CD14-positive monocyte (primary cell): ENCODE measurements around the gene CHML. TPM values are rescaled to one million over a fixed set of nuclear protein-coding genes. Genes with fewer than 3 reads are reported as not detected.
A peak's percentile ranks its signal among the peaks of the same experiment; 100 is the strongest.

Experiments used
- DNase-seq, 3 donors: peaks; one replicate each; pipeline ENCODE4 v3.0.0-alpha.2; 2011 to 2022
- H2AFZ ChIP-seq: 2 replicates; pipeline ENCODE4 v1.6.0; 2012; ENCODE audit warnings: mild to moderate bottlenecking, low read depth, low read length, inconsistent platforms; ENCODE audit not compliant: insufficient read depth, poor library complexity, severe bottlenecking
- H3K27ac ChIP-seq, 2 donors: 1 replicate in 1 of 2; 2 replicates in 1 of 2; pipeline ENCODE4 v1.5.1; 2012 to 2013; ENCODE audit warnings: low read length in 2 of 2, control low read depth in 1 of 2, inconsistent platforms in 1 of 2, low read depth in 1 of 2, mild to moderate bottlenecking in 1 of 2
- H3K27me3 ChIP-seq, 2 donors: one replicate each; pipeline versions ENCODE4 v1.6.0 to v1.6.1; 2011 to 2013; ENCODE audit warnings: low read length in 2 of 2; ENCODE audit not compliant: control insufficient read depth in 2 of 2, insufficient read depth in 2 of 2
- H3K36me3 ChIP-seq, 2 donors: replicated peaks in 1 of 2; 1 replicate in 1 of 2; 2 replicates in 1 of 2; pipeline versions ENCODE4 v1.5.1 to v1.6.1; 2012 to 2013; ENCODE audit warnings: low read length in 2 of 2, control low read depth in 1 of 2, inconsistent platforms in 1 of 2, mild to moderate bottlenecking in 1 of 2; ENCODE audit not compliant: insufficient read depth in 2 of 2, control insufficient read depth in 1 of 2
- H3K4me1 ChIP-seq, 2 donors: 1 replicate in 1 of 2; 2 replicates in 1 of 2; pipeline versions ENCODE4 v1.5.1 to v1.6.1; 2012 to 2013; ENCODE audit warnings: low read length in 2 of 2, control low read depth in 1 of 2, inconsistent platforms in 1 of 2, mild to moderate bottlenecking in 1 of 2, moderate library complexity in 1 of 2; ENCODE audit not compliant: insufficient read depth in 2 of 2, control insufficient read depth in 1 of 2
- H3K4me2 ChIP-seq: replicated peaks from 2 replicates; pipeline ENCODE3; 2012; ENCODE audit warnings: low read length, moderate library complexity, mild to moderate bottlenecking; ENCODE audit not compliant: poor library complexity, severe bottlenecking; ENCODE audit errors: extremely low read depth
- H3K4me3 ChIP-seq, 3 experiments: fragments of 200-600 bp in 1 of 3; sonication (generic) in 1 of 3; replicated peaks in 1 of 3; 1 replicate in 2 of 3; 2 replicates in 1 of 3; pipeline ENCODE4 v1.5.1; 2011 to 2013; ENCODE audit warnings: low read length in 3 of 3, mild to moderate bottlenecking in 3 of 3, control low read depth in 2 of 3, low read depth in 2 of 3, inconsistent platforms in 1 of 3, moderate library complexity in 1 of 3
- H3K79me2 ChIP-seq: 2 replicates; pipeline ENCODE4 v1.6.0; 2012; ENCODE audit warnings: mild to moderate bottlenecking, control low read depth, inconsistent platforms, low read length, moderate library complexity; ENCODE audit not compliant: insufficient read depth
- H3K9ac ChIP-seq: 2 replicates; pipeline ENCODE4 v1.6.0; 2017; ENCODE audit warnings: low read length, mild to moderate bottlenecking; ENCODE audit not compliant: insufficient read depth, poor library complexity, severe bottlenecking
- H3K9me3 ChIP-seq, 2 donors: replicated peaks in 1 of 2; 1 replicate in 1 of 2; 2 replicates in 1 of 2; pipeline versions ENCODE4 v1.5.1 to v1.6.1; 2012 to 2013; ENCODE audit warnings: low read length in 2 of 2, control low read depth in 1 of 2; ENCODE audit not compliant: control insufficient read depth in 1 of 2, insufficient read depth in 1 of 2
- H4K20me1 ChIP-seq: 2 replicates; pipeline ENCODE4 v1.6.0; 2012; ENCODE audit warnings: mild to moderate bottlenecking, low read length, control low read depth, moderate library complexity; ENCODE audit not compliant: insufficient read depth
- H3K27ac Mint-ChIP-seq, 7 donors: one replicate each; pipeline ENCODE4 v1.8.0; 2020; ENCODE audit warnings: mild to moderate bottlenecking in 7 of 7, mixed read lengths in 7 of 7, moderate library complexity in 6 of 7, inconsistent platforms in 2 of 7
- H3K27me3 Mint-ChIP-seq, 3 donors: one replicate each; pipeline ENCODE4 v1.8.0; 2021 to 2022; ENCODE audit warnings: low read depth in 3 of 3, mild to moderate bottlenecking in 3 of 3, mixed read lengths in 3 of 3, moderate library complexity in 3 of 3, inconsistent platforms in 1 of 3
- H3K36me3 Mint-ChIP-seq, 2 donors: one replicate each; pipeline ENCODE4 v1.8.0; 2020; ENCODE audit warnings: mixed read lengths in 2 of 2, inconsistent platforms in 1 of 2, mild to moderate bottlenecking in 1 of 2
- H3K4me1 Mint-ChIP-seq: one replicate; pipeline ENCODE4 v1.8.0; 2020; ENCODE audit warnings: mild to moderate bottlenecking, mixed read lengths
- H3K4me3 Mint-ChIP-seq, 2 donors: one replicate each; pipeline ENCODE4 v1.8.0; 2020; ENCODE audit warnings: mild to moderate bottlenecking in 2 of 2, mixed read lengths in 2 of 2, moderate library complexity in 1 of 2
- H3K9me3 Mint-ChIP-seq, 7 donors: one replicate each; pipeline ENCODE4 v1.8.0; 2020 to 2022; ENCODE audit warnings: mixed read lengths in 7 of 7, mild to moderate bottlenecking in 6 of 7, moderate library complexity in 6 of 7, inconsistent platforms in 2 of 7
- CTCF ChIP-seq: fragments of 200-600 bp; IDR thresholded peaks from one replicate; pipeline ENCODE4 v1.8.0; 2022; ENCODE audit warnings: antibody characterized with exemption, mild to moderate bottlenecking
- WGBS: methylation state at CpG from one replicate; pipeline ENCODE4 v1.1.5; 2013; ENCODE audit warnings: missing lambda C conversion rate; ENCODE audit not compliant: insufficient coverage; 5-methylcytosine and 5-hydroxymethylcytosine counted together
- intact Hi-C, 2 donors: fragments of 100-400 bp; cut with micrococcal nuclease; formaldehyde crosslinking; loops; one replicate each; pipeline versions ENCODE4 v1.15.0 to v1.15.1; 2023
- polyA minus RNA-seq: library from RNA; depleted of rRNA, polyadenylated mRNA; stranded (reverse); fragments of >200 nt; gene quantifications from 2 replicates; pipeline ENCODE4 v1.2.3, GENCODE V29; 2012
- polyA plus RNA-seq, 3 donors: library from polyadenylated mRNA; depleted of rRNA in 1 of 3; unstranded in 2 of 3; stranded (reverse) in 1 of 3; fragments of 300-500 nt in 2 of 3; fragments of >200 nt in 1 of 3; fragmentation: Illumina TruSeq in 2 of 3; gene quantifications; 1 replicate in 2 of 3; 2 replicates in 1 of 3; pipeline ENCODE4 v1.2.3, GENCODE V29; 2012 to 2021
- total RNA-seq, 12 experiments: library from RNA in 1 of 12; stranded (reverse) in 1 of 12; fragments of 120-200 nt in 1 of 12; gene quantifications; one replicate each; pipeline ENCODE4 v1.2.4 and lab custom pipeline; 2013 to 2026; ENCODE audit warnings: mixed read lengths in 6 of 12, inconsistent platforms in 1 of 12

Gene CHML
- 8.0 TPM for total RNA-seq (2013)
- polyA plus RNA-seq (1 to 10 TPM; 3.4 to 6.6 (median 3.4) TPM), polyA minus RNA-seq (6.9 and 7.9 TPM in 2 replicates), total RNA-seq (lab: John Stamatoyannopoulos, UW) (51.4 to 155 (median 95.3) reads per million in 11 experiments)

- H3K4me3 ChIP-seq = peak within 1 kb of the TSS; percentile 81 to 92 (median 88)
- H4K20me1 ChIP-seq = peaks cover 7% of the 10 kb centered on the region
- peaks cover 42% of the 10 kb centered on the region for H3K4me1 Mint-ChIP-seq
- H2AFZ ChIP-seq = peak within 1 kb of the TSS; percentile 82
- peak within 1 kb of the TSS; percentile 81 to 96 (median 87) for H3K27ac Mint-ChIP-seq
- H3K9me3 ChIP-seq = no peaks in the 10 kb centered on the region
- peaks cover 34 to 49% of the 10 kb centered on the region in 2 donors for H3K4me1 ChIP-seq
- DNase-seq = peak; percentile 86 to 90 (median 89)
- H3K79me2 ChIP-seq = peaks cover 47% of the 10 kb centered on the region
- H3K27me3 Mint-ChIP-seq = peaks cover 0 to 2% (median 2%) of the 10 kb centered on the region in 3 donors
- H3K36me3 Mint-ChIP-seq = peaks cover 2 to 4% of the 10 kb centered on the region in 2 donors
- no peak for TF ChIP-seq CTCF
- intact Hi-C loops = loop anchor here (5.0 to 10.0 kb wide), 2 partner anchors 108 to 204 kb away; partner anchors contain the start of genes EXO1 (in 1 of the 2) and KMO (in 1 of the 2)
- H3K27me3 ChIP-seq = no peaks in the 10 kb centered on the region
- H3K4me3 Mint-ChIP-seq = peak within 1 kb of the TSS; percentile 84 to 92
- peaks cover 0 to 5% (median 0%) of the 10 kb centered on the region in 7 donors for H3K9me3 Mint-ChIP-seq
- peak within 1 kb of the TSS; percentile 88 for H3K4me2 ChIP-seq
- H3K36me3 ChIP-seq = peaks cover 0 to 4% of the 10 kb centered on the region in 2 donors
- H3K27ac ChIP-seq = peak within 1 kb of the TSS; percentile 74 to 90
- 4% methylated on average over 71 of the region's 81 CpGs for WGBS
- H3K9ac ChIP-seq = peak within 1 kb of the TSS; percentile 88
These were observed at the start of gene CHML, which contains the start of gene OPN3 for GRCh38 chr1:241640149-241640866. Gene CHML, minus strand, starts transcription at chr1:241640369. Its CDS starts 4,603 bp downstream, at chr1:241635766. Gene OPN3, minus strand, starts transcription at chr1:241640369. Its CDS starts 115 bp downstream, at chr1:241640254.

- no peaks in the 10 kb centered on the region for H3K4me1 ChIP-seq
- H3K36me3 Mint-ChIP-seq = no peaks in the 10 kb centered on the region
These were observed 48.8 kb upstream of the CHML start for GRCh38 chr1:241688940-241689368.

More at GRCh38 chr1:241688940-241689368, 48.8 kb upstream of the CHML start:
- no peak overlapping the region for H3K27ac ChIP-seq
- no peaks in the 10 kb centered on the region for H4K20me1 ChIP-seq
- WGBS = no CpG with 5 or more reads among the region's 2 CpGs
- intact Hi-C loops = no loop called here
- H3K4me2 ChIP-seq = no peak overlapping the region
- no peaks in the 10 kb centered on the region for H3K79me2 ChIP-seq
- no peak overlapping the region for H2AFZ ChIP-seq
- peaks cover 0 to 3% of the 10 kb centered on the region in 2 donors for H3K27me3 ChIP-seq
- H3K4me3 Mint-ChIP-seq = no peak overlapping the region
- no peak overlapping the region for H3K4me3 ChIP-seq
- H3K9me3 Mint-ChIP-seq = peaks cover 0 to 4% (median 0%) of the 10 kb centered on the region in 7 donors
- no peak for TF ChIP-seq CTCF
- no peaks in the 10 kb centered on the region for H3K4me1 Mint-ChIP-seq
- H3K36me3 ChIP-seq = no peaks in the 10 kb centered on the region
- peaks cover 0 to 19% (median 3%) of the 10 kb centered on the region in 3 donors for H3K27me3 Mint-ChIP-seq
- no peak overlapping the region for H3K27ac Mint-ChIP-seq
- H3K9me3 ChIP-seq = no peaks in the 10 kb centered on the region
- DNase-seq = no peak
- no peak overlapping the region for H3K9ac ChIP-seq
